ENCODE measurements around the gene MAPKAPK2. TPM values are rescaled to one million over a fixed set of nuclear protein-coding genes. Genes with fewer than 3 reads are reported as not detected.

Gene MAPKAPK2
- polyA plus RNA-seq, 1 donor from 2014 or later = 9.0 TPM

DNA sequence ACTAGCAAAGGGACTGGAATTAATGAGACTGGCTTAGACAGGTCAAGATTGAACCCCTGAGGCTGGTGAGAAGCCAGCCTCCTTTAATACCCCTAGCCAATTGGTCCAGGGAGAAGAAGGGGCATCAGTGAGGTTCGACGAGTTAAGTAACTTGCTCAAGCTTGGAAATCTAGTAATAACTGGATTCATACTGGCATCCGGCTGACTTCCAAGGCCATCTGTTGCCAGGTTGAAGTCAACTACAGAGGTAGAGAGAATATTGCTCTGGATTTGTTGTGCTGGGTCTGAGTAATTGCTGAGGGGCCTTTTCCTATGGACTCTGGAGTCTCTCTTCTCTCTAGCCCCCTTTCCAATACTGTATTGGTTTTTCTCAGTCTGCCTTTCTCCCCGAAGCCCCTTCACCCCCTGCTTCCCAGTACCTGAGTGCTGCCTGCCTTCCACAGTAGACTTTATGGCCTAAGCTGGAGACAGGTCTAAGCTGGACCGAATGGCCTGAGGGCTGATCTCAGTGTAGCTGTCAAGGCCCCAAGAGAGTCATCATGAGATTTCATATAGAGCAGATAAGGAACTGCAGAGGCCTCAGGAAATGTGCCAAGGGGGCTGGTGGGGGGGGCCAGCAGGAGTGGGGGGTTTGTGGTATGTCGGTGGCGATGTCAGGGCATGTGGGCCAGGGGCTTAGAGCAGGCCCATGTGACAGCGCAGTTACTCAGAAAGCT lies 43.4 kb downstream of the MAPKAPK2 start:
- Histone ChIP-seq H3K9me3 (ENCODE audit: low read length) (no peaks in the 10 kb centered on the region), H3K36me3 (ENCODE audit: insufficient read depth, low read length) (no peaks in the 10 kb centered on the region), H3K9ac (ENCODE audit: low read length) (no peak overlapping the region), H3F3A (ENCODE audit: insufficient read depth, low read length, poor library complexity, severe bottlenecking) (no peaks in the 10 kb centered on the region), H4K20me1 (ENCODE audit: insufficient read depth) (no peaks in the 10 kb centered on the region), H3K4me2 (ENCODE audit: low read length) (no peak overlapping the region), H2AFZ (ENCODE audit: low read depth, low read length) (no peak overlapping the region), H3K9me2 (ENCODE audit: insufficient read depth, low read length) (no peaks in the 10 kb centered on the region), H3K27me3 (ENCODE audit: insufficient read depth, low read depth, low read length) (no peaks in the 10 kb centered on the region), H3K79me2 (replicated peaks; ENCODE audit: insufficient read depth, low read length) (peaks cover 4% of the 10 kb centered on the region), H3K4me3 (ENCODE audit: low read length) (no peak overlapping the region), H3K27ac (ENCODE audit: low read length) (no peak overlapping the region)
- TF ChIP-seq, protein P1, sequence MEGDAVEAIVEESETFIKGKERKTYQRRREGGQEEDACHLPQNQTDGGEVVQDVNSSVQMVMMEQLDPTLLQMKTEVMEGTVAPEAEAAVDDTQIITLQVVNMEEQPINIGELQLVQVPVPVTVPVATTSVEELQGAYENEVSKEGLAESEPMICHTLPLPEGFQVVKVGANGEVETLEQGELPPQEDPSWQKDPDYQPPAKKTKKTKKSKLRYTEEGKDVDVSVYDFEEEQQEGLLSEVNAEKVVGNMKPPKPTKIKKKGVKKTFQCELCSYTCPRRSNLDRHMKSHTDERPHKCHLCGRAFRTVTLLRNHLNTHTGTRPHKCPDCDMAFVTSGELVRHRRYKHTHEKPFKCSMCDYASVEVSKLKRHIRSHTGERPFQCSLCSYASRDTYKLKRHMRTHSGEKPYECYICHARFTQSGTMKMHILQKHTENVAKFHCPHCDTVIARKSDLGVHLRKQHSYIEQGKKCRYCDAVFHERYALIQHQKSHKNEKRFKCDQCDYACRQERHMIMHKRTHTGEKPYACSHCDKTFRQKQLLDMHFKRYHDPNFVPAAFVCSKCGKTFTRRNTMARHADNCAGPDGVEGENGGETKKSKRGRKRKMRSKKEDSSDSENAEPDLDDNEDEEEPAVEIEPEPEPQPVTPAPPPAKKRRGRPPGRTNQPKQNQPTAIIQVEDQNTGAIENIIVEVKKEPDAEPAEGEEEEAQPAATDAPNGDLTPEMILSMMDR (IDR thresholded peaks at IDR 0.05; ENCODE audit: poor library complexity, severe bottlenecking) = no peak
- TF ChIP-seq TAF1 (IDR thresholded peaks at IDR 0.05; ENCODE audit: low read depth) (no peak), RAD21 (conservative IDR thresholded peaks at IDR 0.05) (no peak), SMC3 (conservative IDR thresholded peaks at IDR 0.05; ENCODE audit: poor library complexity) (no peak), MXI1 (conservative IDR thresholded peaks at IDR 0.05; ENCODE audit: poor library complexity, severe bottlenecking) (no peak), EZH2 (IDR thresholded peaks at IDR 0.05; ENCODE audit: borderline replicate concordance, insufficient read depth, low read length, poor library complexity, severe bottlenecking) (no peak)
- TF ChIP-seq, protein P2, sequence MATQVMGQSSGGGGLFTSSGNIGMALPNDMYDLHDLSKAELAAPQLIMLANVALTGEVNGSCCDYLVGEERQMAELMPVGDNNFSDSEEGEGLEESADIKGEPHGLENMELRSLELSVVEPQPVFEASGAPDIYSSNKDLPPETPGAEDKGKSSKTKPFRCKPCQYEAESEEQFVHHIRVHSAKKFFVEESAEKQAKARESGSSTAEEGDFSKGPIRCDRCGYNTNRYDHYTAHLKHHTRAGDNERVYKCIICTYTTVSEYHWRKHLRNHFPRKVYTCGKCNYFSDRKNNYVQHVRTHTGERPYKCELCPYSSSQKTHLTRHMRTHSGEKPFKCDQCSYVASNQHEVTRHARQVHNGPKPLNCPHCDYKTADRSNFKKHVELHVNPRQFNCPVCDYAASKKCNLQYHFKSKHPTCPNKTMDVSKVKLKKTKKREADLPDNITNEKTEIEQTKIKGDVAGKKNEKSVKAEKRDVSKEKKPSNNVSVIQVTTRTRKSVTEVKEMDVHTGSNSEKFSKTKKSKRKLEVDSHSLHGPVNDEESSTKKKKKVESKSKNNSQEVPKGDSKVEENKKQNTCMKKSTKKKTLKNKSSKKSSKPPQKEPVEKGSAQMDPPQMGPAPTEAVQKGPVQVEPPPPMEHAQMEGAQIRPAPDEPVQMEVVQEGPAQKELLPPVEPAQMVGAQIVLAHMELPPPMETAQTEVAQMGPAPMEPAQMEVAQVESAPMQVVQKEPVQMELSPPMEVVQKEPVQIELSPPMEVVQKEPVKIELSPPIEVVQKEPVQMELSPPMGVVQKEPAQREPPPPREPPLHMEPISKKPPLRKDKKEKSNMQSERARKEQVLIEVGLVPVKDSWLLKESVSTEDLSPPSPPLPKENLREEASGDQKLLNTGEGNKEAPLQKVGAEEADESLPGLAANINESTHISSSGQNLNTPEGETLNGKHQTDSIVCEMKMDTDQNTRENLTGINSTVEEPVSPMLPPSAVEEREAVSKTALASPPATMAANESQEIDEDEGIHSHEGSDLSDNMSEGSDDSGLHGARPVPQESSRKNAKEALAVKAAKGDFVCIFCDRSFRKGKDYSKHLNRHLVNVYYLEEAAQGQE (IDR thresholded peaks at IDR 0.05; ENCODE audit: borderline replicate concordance) = no peak

DNA sequence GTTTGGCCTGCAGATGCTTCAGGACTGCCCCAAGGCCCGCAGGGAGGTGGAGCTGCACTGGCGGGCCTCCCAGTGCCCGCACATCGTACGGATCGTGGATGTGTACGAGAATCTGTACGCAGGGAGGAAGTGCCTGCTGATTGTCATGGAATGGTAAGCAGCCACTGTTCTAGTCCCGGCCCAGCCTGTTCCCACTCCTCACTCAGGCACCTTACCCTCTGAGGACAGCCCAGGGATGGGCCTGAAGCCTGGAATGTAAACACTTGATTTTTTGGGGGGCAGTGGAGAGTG lies 43.9 kb downstream of the MAPKAPK2 start:
- Histone ChIP-seq H3K36me3 (ENCODE audit: insufficient read depth, low read length) (no peaks in the 10 kb centered on the region), H3K9ac (ENCODE audit: low read length) (no peak overlapping the region), H3F3A (ENCODE audit: insufficient read depth, low read length, poor library complexity, severe bottlenecking) (no peaks in the 10 kb centered on the region), H3K27me3 (ENCODE audit: insufficient read depth, low read depth, low read length) (no peaks in the 10 kb centered on the region), H3K4me3 (ENCODE audit: low read length) (no peak overlapping the region), H3K79me2 (replicated peaks; ENCODE audit: insufficient read depth, low read length) (peaks cover 4% of the 10 kb centered on the region), H2AFZ (ENCODE audit: low read depth, low read length) (no peak overlapping the region), H3K4me2 (ENCODE audit: low read length) (no peak overlapping the region), H3K9me3 (ENCODE audit: low read length) (no peaks in the 10 kb centered on the region), H3K9me2 (ENCODE audit: insufficient read depth, low read length) (no peaks in the 10 kb centered on the region), H4K20me1 (ENCODE audit: insufficient read depth) (no peaks in the 10 kb centered on the region), H3K27ac (ENCODE audit: low read length) (no peak overlapping the region)
- TF ChIP-seq SMC3 (conservative IDR thresholded peaks at IDR 0.05; ENCODE audit: poor library complexity) = no peak
- TF ChIP-seq, protein P1 (IDR thresholded peaks at IDR 0.05; ENCODE audit: poor library complexity, severe bottlenecking) = no peak
